HEK293T (cell line): ENCODE results near the gene CHD2.

Source experiments
- ELF4 ChIP-seq: fragments of 450-650 bp; IDR thresholded peaks from 2 replicates; pipeline ENCODE4 v1.6.1; 2017; ENCODE audit warnings: antibody characterized with exemption
- L3MBTL2 ChIP-seq: fragments of 450-650 bp; conservative IDR thresholded peaks from 2 replicates; pipeline ENCODE4 v1.6.1; 2016; ENCODE audit warnings: mild to moderate bottlenecking
- LEF1 ChIP-seq: fragments of 450-650 bp; IDR thresholded peaks from 2 replicates; pipeline ENCODE4 v1.6.1; 2017; ENCODE audit warnings: mild to moderate bottlenecking, borderline replicate concordance
- NFRKB ChIP-seq: fragments of 450-650 bp; IDR thresholded peaks from 2 replicates; pipeline ENCODE4 v1.6.1; 2016; ENCODE audit warnings: mild to moderate bottlenecking, moderate library complexity
- SP1 ChIP-seq: fragments of 450-650 bp; IDR thresholded peaks from 2 replicates; pipeline ENCODE4 v1.6.1; 2017
- SUZ12 ChIP-seq: fragments of 450-650 bp; IDR thresholded peaks from 2 replicates; pipeline ENCODE4 v1.6.1; 2016; ENCODE audit warnings: mild to moderate bottlenecking

- no peak for TF ChIP-seq SP1
- TF ChIP-seq ELF4 = no peak
- no peak for TF ChIP-seq SUZ12
- TF ChIP-seq L3MBTL2 = no peak
- no peak for TF ChIP-seq NFRKB
- no peak for TF ChIP-seq LEF1
Measured at GRCh38 chr15:92908713-92909057, 8.6 kb downstream of the CHD2 start.
